GM23248 (cell line): ENCODE results near the gene PCDHA11.

Source experiments
- EZH2 ChIP-seq: fragments of 200-600 bp; sonication (generic); IDR thresholded peaks from 2 replicates; pipeline ENCODE4 v1.6.1; 2018; ENCODE audit warnings: antibody characterized with exemption, mild to moderate bottlenecking; ENCODE audit not compliant: insufficient read depth, poor library complexity, severe bottlenecking
- EZH2phosphoT487 ChIP-seq: fragments of 200-600 bp; sonication (generic); IDR thresholded peaks from 2 replicates; pipeline ENCODE4 v1.6.1; 2018; ENCODE audit warnings: antibody characterized with exemption, moderate library complexity, mild to moderate bottlenecking, low read depth; ENCODE audit not compliant: insufficient read depth

- TF ChIP-seq EZH2 (no peak), EZH2phosphoT487 (no peak)
Measured at GRCh38 chr5:140881889-140882590, 13.3 kb downstream of the PCDHA11 start, which contains the start of gene PCDHA13.
